HepG2 (cell line): Measurements from ENCODE around the gene CD101. TPM values are rescaled to one million over a fixed set of nuclear protein-coding genes. Genes with fewer than 3 reads are reported as not detected.

Experiments
- ATAC-seq: fragments of 200-7000 bp; cut with Tn5 transposase; 3 replicates; pipeline ENCODE4 v1.9.1; 2020; ENCODE audit warnings: mild to moderate bottlenecking, moderate library complexity
- BruUV-seq: library from RNA; stranded (reverse); fragments of 400-500 nt; replicated peaks from 2 replicates; lab custom pipeline; 2021; lab: Mats Ljungman, UMichigan
- CTCF ChIA-PET: fragments of 300-600 bp; formaldehyde crosslinking; extraction: SDS; loops from one replicate; lab custom pipeline; 2021; ENCODE audit warnings: low total read pairs, inconsistent platforms, low intra/inter-chr PET ratio; lab: Yijun Ruan, JAX
- POLR2A ChIA-PET: fragments of 350-600 bp; sonication (Branson Sonifier 250); formaldehyde crosslinking; loops from one replicate; lab custom pipeline; 2020; ENCODE audit warnings: antibody characterized with exemption, inconsistent platforms; lab: Yijun Ruan, JAX
- DNase-seq: peaks from one replicate; pipeline ENCODE4 v3.0.0-alpha.2; 2015; ENCODE audit warnings: low spot score
- FAIRE-seq: peaks from 3 replicates; lab custom pipeline; 2011; peaks lifted over from hg19 to GRCh38; lab: Jason Lieb, UNC
- H2AFZ ChIP-seq: one replicate; pipeline ENCODE4 v1.6.1; 2011; ENCODE audit warnings: low read length, inconsistent platforms
- H3K27ac ChIP-seq: fragments of 300-600 bp; 3 replicates; pipeline ENCODE4 v1.8.0; 2011; ENCODE audit warnings: mixed run types, mild to moderate bottlenecking, mixed read lengths, low read length, inconsistent platforms; ENCODE audit not compliant: insufficient read depth; ENCODE audit errors: extremely low read length
- H3K27me3 ChIP-seq, 2 experiments: fragments of 200-600 bp in 1 of 2; 2 replicates in 1 of 2; 3 replicates in 1 of 2; pipeline versions ENCODE4 v1.6.0 to v1.8.0; 2011; ENCODE audit warnings: low read length in 2 of 2, mild to moderate bottlenecking in 2 of 2, moderate library complexity in 2 of 2, inconsistent platforms in 1 of 2; ENCODE audit not compliant: insufficient read depth in 2 of 2, control insufficient read depth in 1 of 2
- H3K36me3 ChIP-seq, 2 experiments: fragments of 200-600 bp in 1 of 2; replicated peaks in 1 of 2; 2 replicates in 1 of 2; 3 replicates in 1 of 2; pipeline versions ENCODE4 v1.5.1 to v1.8.0; 2011; ENCODE audit warnings: low read length in 2 of 2, inconsistent platforms in 1 of 2; ENCODE audit not compliant: insufficient read depth in 2 of 2, control insufficient read depth in 1 of 2
- H3K4me1 ChIP-seq: 2 replicates; pipeline ENCODE4 v1.5.1; 2012; ENCODE audit warnings: low read length, inconsistent platforms; ENCODE audit not compliant: insufficient read depth
- H3K4me2 ChIP-seq: 2 replicates; pipeline ENCODE4 v1.6.0; 2011; ENCODE audit warnings: low read depth, low read length, inconsistent platforms
- H3K4me3 ChIP-seq, 3 experiments: fragments of 200-600 bp in 1 of 3; sonication (generic), shearing (Covaris generic) in 1 of 3; replicated peaks in 1 of 3; 2 replicates each; pipeline ENCODE4 v1.5.1; 2011 to 2016; ENCODE audit warnings: low read length in 3 of 3, inconsistent platforms in 2 of 3, low read depth in 2 of 3, mild to moderate bottlenecking in 2 of 3, control low read depth in 1 of 3, mixed read lengths in 1 of 3; ENCODE audit not compliant: insufficient read depth in 1 of 3
- H3K79me2 ChIP-seq: one replicate; pipeline ENCODE4 v1.6.1; 2011; ENCODE audit warnings: low read length, inconsistent platforms; ENCODE audit not compliant: insufficient read depth
- H3K9ac ChIP-seq: 2 replicates; pipeline ENCODE4 v1.6.0; 2011; ENCODE audit warnings: mild to moderate bottlenecking, low read depth, low read length, inconsistent platforms; ENCODE audit not compliant: insufficient read depth
- H3K9me3 ChIP-seq: 2 replicates; pipeline ENCODE4 v1.5.1; 2012; ENCODE audit warnings: mild to moderate bottlenecking, low read length
- H4K20me1 ChIP-seq: 2 replicates; pipeline ENCODE4 v1.6.0; 2011; ENCODE audit warnings: inconsistent platforms, mild to moderate bottlenecking, low read length, moderate library complexity; ENCODE audit not compliant: insufficient read depth
- CENPT ChIP-seq: sonication (generic); formaldehyde crosslinking; IDR thresholded peaks from 2 replicates; pipeline ENCODE4 v1.8.0; 2022; ENCODE audit warnings: low read depth, mild to moderate bottlenecking, moderate library complexity, missing genetic modification reagents
- MAF1 ChIP-seq: sonication (generic); formaldehyde crosslinking; IDR thresholded peaks from 2 replicates; pipeline ENCODE4 v1.5.0; 2020; ENCODE audit warnings: missing genetic modification reagents, borderline replicate concordance
- MIER2 ChIP-seq: IDR thresholded peaks from 2 replicates; pipeline ENCODE4 v1.6.1; 2016; ENCODE audit warnings: missing biosample characterization, missing genetic modification reagents
- MTF1 ChIP-seq: sonication (generic); formaldehyde crosslinking; IDR thresholded peaks from 2 replicates; pipeline ENCODE4 v1.5.0; 2020; ENCODE audit warnings: missing genetic modification reagents
- SCMH1 ChIP-seq: sonication (generic); formaldehyde crosslinking; IDR thresholded peaks from 2 replicates; pipeline ENCODE4 v1.9.0; 2021; ENCODE audit warnings: missing genetic modification reagents, mild to moderate bottlenecking, borderline replicate concordance
- ZBTB46 ChIP-seq: sonication (generic); formaldehyde crosslinking; IDR thresholded peaks from 2 replicates; pipeline ENCODE4 v1.4.0; 2020; ENCODE audit warnings: mild to moderate bottlenecking, missing genetic modification reagents, borderline replicate concordance
- ZNF414 ChIP-seq: sonication (generic); formaldehyde crosslinking; IDR thresholded peaks from 2 replicates; pipeline ENCODE4 v1.5.0; 2020; ENCODE audit warnings: missing genetic modification reagents
- ZNF432 ChIP-seq: sonication (generic); formaldehyde crosslinking; IDR thresholded peaks from 2 replicates; pipeline ENCODE4 v1.5.0; 2020; ENCODE audit warnings: missing genetic modification reagents, mild to moderate bottlenecking, borderline replicate concordance
- ZNF639 ChIP-seq: conservative IDR thresholded peaks from 2 replicates; pipeline ENCODE4 v1.6.1; 2018; ENCODE audit warnings: missing genetic modification reagents
- ZNF780A ChIP-seq: sonication (generic); formaldehyde crosslinking; IDR thresholded peaks from 2 replicates; pipeline ENCODE4 v1.8.0; 2022; ENCODE audit warnings: mild to moderate bottlenecking, missing genetic modification reagents, moderate library complexity
- ZSCAN20 ChIP-seq: sonication (generic); formaldehyde crosslinking; IDR thresholded peaks from 2 replicates; pipeline ENCODE4 v1.4.0; 2020; ENCODE audit warnings: missing genetic modification reagents, mild to moderate bottlenecking, borderline replicate concordance
- WGBS: methylation state at CpG from one replicate; pipeline ENCODE4 v1.1.6; 2017; ENCODE audit warnings: low lambda C conversion rate; 5-methylcytosine and 5-hydroxymethylcytosine counted together
- in situ Hi-C: cut with HindIII; loops from 2 replicates; pipeline ENCODE4 v1.10.0; 2017; ENCODE audit warnings: low pct_unique_long_range_greater_than_20kb; ENCODE audit not compliant: extremely low pct_ligation_motif_present
- intact Hi-C: fragments of 100-400 bp; cut with micrococcal nuclease; formaldehyde crosslinking; loops from one replicate; pipeline ENCODE4 v1.10.0; 2022; ENCODE audit not compliant: unreplicated experiment
- polyA plus RNA-seq, 8 experiments: library from polyadenylated mRNA; depleted of rRNA in 3 of 8; stranded (reverse) in 7 of 8; unstranded in 1 of 8; fragments of >200 nt; fragmentation: Illumina TruSeq in 4 of 8; extraction: Trizol in 4 of 8; gene quantifications; 2 replicates each; pipeline versions ENCODE4 v1.2.1 to v1.2.3, GENCODE V29; 2011 to 2016; ENCODE audit warnings: low read depth in 4 of 8, missing spikeins in 1 of 8, mixed read lengths in 1 of 8; ENCODE audit not compliant: insufficient read depth in 1 of 8
- total RNA-seq, 5 experiments: library from RNA; depleted of rRNA; stranded (reverse); fragments of >200 nt; fragmentation: Illumina TruSeq; extraction: Trizol; gene quantifications; 2 replicates each; pipeline ENCODE4 v1.2.3, GENCODE V29; 2016; ENCODE audit warnings: low read depth in 1 of 5

CD101 gene
- total and polyA plus RNA-seq, 2 of the 13 experiments (the other 11 are each of a cell fraction or from before 2014, with no cell fraction given), result 0.05 to 0.09 TPM

GRCh38 chr1:117044217-117044616 lies 42.7 kb downstream of the CD101 start:
- H3K4me2 ChIP-seq, result no peak overlapping the region
- no peaks in the 10 kb centered on the region for H3K79me2 ChIP-seq
- intact Hi-C loops, result no loop called here
- TF ChIP-seq ZNF639 (CRISPR knock-in tag) (no peak), SCMH1 (no peak), ZSCAN20 (CRISPR knock-in tag) (no peak), CENPT (no peak), MTF1 (CRISPR knock-in tag) (no peak), ZBTB46 (CRISPR knock-in tag) (no peak), MIER2 (no peak), ZNF780A (CRISPR knock-in tag) (no peak), ZNF414 (CRISPR knock-in tag) (no peak), MAF1 (CRISPR knock-in tag) (no peak), ZNF432 (no peak)
- DNase-seq (no peak), FAIRE-seq (no peak), ATAC-seq (no peak)
- H3K27me3 ChIP-seq, result no peaks in the 10 kb centered on the region
- H2AFZ ChIP-seq, result no peak overlapping the region
- 88% methylated on average over 1 of the region's 1 CpG for WGBS
- in situ Hi-C loops, result no loop called here
- CTCF ChIA-PET, result no interaction called here
- no peaks in the 10 kb centered on the region for H3K4me1 ChIP-seq
- H3K27ac ChIP-seq, result no peak overlapping the region
- H3K4me3 ChIP-seq, result no peak overlapping the region
- no peak overlapping the region for H3K9ac ChIP-seq
- POLR2A ChIA-PET, result no interaction called here
- H3K36me3 ChIP-seq, result no peaks in the 10 kb centered on the region
- no peaks in the 10 kb centered on the region for H4K20me1 ChIP-seq
- BruUV-seq, result no TSS peak
- no peaks in the 10 kb centered on the region for H3K9me3 ChIP-seq
